ENCODE measurements around the gene GJC3.
A peak's percentile ranks its signal among the peaks of the same experiment; 100 is the strongest.
"Not testable (repeated sequence)": the region's sequence is repeated elsewhere in the genome, so short reads cannot be mapped to it uniquely, and the experiment has no call there.

Gene GJC3, protein sequence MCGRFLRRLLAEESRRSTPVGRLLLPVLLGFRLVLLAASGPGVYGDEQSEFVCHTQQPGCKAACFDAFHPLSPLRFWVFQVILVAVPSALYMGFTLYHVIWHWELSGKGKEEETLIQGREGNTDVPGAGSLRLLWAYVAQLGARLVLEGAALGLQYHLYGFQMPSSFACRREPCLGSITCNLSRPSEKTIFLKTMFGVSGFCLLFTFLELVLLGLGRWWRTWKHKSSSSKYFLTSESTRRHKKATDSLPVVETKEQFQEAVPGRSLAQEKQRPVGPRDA

DNA sequence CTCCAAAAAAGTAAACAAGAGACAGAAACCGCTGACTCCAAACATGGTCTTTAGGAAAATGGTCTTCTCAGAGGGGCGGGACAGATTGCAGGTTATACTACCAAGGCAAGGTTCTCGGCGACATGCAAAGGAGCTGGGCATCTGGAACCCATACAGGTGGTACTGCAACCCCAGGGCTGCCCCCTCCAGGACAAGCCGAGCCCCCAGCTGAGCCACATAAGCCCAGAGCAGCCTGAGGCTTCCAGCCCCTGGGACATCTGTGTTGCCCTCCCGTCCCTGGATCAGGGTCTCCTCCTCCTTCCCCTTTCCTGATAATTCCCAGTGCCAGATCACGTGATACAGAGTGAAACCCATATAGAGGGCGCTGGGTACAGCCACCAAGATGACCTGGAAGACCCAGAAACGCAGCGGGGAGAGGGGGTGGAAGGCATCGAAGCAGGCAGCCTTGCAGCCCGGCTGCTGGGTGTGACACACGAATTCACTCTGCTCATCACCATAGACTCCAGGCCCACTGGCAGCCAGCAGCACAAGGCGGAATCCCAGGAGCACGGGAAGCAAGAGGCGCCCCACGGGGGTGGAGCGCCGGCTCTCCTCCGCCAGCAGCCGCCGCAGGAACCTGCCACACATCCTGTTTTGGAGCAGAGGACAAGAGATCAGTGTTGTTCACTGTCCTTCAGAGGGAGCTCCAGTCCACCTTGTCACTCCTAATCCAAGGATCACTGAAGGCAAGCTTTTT lies at the start of gene GJC3:
Gene GJC3 (minus strand): TSS at position 627 of the 736 bp plus-strand sequence. CDS start 0 bp downstream, at position 627.
- peak; percentile 45 for DNase-seq

DNA sequence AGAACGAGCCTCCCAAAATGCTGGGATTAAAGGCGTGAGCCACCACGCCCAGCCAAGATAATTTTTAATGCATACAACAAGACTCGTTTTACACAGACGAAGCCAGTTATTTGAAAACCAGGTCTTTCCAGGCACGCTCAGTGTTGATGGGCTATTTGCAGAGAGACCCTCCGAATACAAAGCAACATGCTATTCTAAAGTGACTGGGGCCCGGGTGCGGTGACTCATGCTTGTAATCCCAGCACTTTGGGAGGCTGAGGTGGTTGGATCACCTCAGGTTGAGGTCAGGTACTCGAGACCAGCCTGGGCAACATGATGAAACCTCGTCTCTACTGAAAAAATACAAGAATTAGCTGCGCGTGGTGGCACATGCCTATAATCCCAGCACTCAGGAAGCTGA lies 47.2 kb upstream of the GJC3 start:
- DNase-seq: no peak

DNA sequence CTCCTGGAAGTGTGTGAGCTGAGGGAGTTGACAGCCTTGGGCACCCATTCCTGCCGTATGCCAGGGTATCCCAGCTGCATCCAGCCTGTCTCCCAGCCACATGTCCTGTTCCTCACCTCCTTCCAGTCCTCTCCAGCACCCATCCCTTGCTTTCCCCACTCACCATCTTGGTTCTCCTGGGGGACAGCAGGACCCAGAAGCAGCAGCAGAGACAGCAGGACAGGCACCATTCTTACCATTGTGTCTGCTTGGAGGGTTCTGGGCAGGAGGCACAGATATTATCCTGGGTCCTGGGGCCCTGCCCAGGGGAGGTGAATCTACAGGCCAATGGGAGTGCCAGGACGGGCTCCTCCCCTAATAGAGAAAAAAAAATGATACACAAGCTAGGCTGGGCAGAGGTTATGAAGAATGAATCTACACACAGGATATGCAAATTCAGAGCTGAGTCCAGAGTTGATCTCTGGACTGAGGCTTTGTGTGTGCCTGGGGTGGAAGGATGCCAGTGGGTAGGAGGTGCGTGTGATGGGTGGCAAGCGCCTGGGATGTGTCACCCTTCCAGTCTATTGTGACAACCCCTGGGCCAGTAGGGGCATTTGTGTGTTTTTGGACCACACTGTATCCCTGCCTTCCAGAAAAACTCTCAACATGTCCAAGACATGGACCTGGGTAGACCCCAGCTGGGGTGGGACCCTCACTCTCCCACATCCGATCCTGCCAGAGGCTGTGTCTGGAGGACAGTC lies 46.5 kb upstream of the GJC3 start, which contains the start of gene AZGP1:
Gene AZGP1 (minus strand): TSS at position 250 of the 740 bp plus-strand sequence. CDS start 11 bp downstream, at position 239.
- DNase-seq: no peak

DNA sequence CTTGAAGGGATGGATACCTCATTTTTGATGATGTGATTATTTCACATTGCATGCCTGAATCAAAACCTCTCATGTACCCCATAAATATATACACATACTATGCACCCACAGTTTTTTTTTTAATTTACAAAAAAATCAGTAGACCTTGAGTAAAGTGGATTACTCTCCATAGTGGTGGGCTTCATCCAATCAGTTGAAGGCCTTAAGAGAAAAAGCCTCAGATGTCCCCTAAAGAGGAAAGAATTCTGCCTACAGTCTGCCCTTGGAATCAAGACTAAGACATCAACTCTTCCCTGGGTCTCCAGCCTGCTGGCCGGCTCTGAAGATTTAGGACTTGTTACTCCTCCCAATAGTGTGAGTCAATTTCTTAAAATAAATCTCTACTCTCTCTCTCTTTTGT lies 45.3 kb upstream of the GJC3 start:
- DNase-seq: no peak

DNA sequence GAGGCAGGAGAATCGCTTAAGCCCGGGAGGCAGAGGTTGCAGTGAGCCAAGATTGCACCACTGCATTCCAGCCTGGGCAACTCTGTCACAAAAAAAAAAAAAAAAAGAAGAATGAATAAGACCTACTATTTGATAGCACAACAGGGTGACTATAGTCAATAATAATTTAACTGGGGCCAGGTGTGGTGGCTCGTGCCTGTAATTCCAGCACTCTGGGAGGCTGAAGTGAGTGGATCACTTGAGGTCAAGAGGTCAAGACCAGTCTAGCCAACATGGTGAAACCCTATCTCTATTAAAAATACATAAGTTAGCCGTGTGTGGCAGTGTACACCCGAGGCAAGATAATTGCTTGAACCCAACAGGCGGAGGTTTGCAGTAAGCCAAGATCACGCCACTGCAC lies 44.4 kb upstream of the GJC3 start:
- DNase-seq: not testable (repeated sequence)

DNA sequence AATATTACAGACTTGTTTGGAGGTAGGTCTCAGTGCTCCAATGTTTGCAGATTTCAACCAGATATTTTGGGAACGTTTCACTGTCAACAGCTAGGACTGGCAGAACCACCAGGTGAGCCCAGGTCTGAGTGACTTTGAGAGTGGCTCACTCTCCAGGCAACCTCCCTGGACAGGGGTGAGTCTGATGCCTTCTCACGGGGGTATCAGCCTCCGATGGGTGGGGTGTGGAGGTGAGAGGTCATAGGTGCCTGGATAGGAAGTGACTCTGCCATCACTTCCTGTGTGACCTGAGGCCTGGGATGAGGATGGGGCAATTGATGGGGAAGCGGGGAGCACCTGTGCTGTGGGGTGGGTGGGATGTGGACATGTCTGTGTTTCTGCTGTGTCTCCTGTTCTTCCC lies 41.8 kb upstream of the GJC3 start:
- DNase-seq: no peak

DNA sequence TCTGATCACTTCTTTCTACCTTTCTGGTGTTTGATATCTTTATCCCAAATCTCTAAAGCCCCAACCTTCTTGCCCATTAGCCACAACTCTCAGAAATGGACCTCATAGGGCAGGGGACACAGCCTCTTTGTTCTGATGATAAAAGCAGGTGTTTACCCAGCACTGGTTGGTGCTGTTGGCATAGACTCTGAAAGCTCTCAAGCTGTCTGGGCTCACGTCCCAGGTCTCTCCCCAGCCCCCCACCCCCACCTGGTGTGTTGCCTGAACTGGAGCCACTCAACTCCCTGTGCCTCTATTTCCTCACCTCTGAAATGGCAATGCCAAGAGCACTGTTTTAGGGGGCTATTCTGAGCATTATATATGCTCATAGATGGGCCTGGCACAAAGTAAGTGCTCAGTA lies 40.4 kb upstream of the GJC3 start:
- DNase-seq: not testable (repeated sequence)

DNA sequence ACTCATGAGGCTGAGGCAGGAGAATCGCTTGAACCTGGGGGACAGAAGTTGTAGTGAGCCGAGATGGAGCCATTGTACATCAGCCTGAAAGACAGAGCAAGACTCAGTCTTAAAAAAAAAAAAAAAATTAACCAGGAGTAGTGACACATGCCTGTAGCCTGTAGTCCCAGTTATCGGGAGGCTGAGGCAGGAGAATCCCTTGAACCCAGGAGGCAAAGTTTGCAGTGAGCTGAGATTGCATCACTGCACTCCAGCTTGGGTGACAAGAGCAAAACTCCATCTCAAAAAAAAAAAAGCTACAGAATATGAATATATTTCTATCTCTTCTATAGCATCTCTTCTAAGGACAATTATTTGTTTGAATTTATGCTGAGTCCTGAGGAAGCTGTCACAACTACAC lies 39.9 kb upstream of the GJC3 start:
- DNase-seq: no peak

DNA sequence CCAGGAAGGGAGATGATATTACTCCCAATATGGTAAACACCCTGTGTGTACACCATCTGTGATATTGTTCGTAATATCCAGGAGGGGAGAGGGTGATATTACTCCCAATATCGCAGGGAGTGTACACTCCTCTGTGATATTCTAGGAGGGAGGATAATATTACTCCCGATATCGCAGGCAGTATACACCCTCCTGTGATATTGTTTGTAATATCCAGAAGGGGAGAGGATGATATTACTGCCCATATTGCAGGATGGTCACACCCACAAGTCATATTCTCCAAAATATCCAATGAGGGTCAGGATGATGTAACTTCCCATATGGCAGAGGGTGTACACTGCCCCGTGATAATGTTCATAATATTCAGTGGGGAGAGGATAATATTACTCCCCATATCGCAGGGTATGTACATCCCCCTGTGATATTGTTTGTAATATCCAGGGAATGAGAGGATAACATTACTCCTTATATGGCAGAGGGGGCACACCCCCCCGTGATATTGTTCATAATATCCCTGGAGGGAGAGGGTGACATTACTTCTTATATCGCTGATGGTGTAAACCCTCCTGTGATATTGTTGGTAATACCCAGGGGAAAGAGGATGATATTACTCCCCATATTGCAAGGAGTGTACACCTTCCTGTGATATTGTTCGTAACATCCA lies 29.3 kb upstream of the GJC3 start:
- no peak for DNase-seq

DNA sequence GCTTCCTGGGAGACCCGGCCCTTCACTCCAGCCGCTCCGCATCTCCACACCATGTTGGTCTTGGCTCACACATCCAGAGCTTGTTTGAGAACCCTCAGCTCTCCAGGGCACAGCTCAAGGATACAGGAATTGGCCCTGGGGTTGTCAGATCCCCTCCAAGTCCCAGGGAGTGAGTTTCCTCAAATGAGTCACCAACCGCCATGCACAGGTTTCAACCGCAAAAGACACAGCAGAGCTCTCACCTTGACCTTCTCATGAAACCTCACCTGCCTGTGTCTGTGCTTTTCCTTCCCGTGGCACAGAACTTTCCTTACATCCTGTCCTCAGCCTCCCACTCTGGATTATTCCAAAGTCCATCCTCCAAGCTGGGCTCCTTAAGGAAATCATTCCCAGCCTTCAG lies 25.8 kb upstream of the GJC3 start:
- DNase-seq: no peak

DNA sequence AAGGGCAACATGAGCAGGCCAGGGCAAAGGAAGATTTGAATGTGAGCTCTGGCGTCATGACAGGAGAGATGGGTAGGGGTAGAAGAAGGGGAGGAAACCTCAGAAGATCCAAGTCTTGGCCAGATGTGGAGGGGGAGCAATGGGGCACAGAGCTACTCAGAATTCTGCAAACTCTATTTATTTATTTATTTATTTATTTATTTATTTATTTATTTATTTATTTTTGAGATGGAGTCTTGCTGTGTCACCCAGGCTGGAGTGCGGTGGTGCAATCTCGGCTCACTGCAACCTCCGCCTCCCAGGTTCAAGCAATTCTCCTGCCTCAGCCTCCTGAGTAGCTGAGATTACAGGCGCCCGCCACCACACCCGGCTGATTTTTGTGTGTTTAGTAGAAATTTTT lies 25.2 kb upstream of the GJC3 start:
- DNase-seq: not testable (repeated sequence)

DNA sequence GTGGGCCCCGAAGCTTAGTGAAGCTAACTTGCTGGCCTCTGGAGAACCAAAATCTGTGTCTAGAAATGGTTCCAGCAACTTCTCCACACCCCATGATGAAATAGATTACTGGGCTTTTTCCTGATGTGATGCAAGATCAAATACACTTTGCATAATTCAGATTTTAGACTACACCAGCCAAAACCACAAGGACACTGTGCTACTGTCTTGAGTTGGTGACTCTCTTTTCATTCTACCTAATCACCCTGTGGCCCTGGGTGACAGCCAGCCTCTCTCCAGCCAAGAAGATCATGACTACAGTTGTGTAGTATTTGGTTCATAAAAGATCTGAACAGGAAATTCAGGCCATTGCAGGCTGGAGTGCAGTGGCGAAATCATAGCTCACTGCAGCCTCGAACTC lies 24.2 kb upstream of the GJC3 start:
- no peak for DNase-seq

DNA sequence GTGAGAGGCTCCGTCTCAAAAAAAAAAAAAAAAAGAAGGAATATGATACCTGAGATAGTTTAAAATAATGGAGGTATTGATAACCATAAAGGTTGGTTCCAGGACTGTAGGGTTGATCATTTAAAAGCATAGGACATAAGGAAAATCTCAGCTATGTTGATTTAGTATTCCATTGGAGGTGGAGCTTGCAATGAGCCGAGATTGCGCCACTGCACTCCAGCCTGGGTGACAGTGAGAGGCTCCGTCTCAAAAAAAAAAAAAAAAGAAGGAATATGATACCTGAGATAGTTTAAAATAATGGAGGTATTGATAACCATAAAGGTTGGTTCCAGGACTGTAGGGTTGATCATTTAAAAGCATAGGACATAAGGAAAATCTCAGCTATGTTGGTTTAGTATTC lies 23.2 kb upstream of the GJC3 start:
- DNase-seq: not testable (repeated sequence)

DNA sequence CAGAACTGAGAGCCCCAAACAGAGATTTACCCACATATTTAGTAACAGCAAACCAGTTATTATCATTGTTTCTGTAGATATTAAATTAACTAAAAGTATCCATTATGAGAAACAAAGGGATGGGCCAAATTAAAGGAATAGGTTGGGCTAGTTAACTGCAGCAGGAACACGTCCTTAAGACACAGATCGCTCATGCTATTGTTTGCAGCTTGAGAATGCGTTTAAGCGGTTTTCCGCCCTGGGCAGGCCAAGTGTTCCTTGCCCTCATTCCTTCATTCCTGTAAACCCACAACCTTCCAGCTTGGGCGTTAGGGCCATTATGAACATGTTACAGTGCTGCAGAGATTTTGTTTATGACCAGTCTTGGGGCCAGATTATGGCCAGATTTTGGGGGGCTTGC lies 21.4 kb upstream of the GJC3 start:
- not testable (repeated sequence) for DNase-seq

DNA sequence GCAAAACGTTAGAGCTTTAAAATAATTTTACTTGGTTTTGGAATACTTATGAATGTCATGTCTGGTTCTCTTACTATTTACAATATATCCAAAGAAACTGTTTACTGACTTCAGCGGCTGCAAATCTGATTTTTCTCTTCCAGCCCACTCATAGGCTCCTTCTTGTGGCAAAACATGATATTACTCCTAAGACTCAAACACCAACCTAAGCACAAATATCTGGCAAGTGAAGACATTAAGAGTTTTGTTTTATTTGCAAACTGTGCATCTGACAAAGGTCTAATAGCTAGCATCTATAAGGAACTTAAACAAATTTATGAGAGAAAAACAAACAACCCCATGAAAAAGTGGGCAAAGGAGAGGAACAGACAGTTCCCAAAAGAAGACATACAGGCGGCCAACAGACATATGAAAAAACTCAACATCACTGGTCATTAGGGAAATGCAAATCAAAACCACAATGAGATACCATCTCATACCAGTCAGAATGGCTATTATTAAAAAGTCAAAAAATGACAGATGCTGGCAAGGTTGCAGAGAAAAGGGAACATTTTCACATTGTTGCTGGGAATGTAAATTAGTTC lies 20.3 kb upstream of the GJC3 start:
- DNase-seq: no peak

DNA sequence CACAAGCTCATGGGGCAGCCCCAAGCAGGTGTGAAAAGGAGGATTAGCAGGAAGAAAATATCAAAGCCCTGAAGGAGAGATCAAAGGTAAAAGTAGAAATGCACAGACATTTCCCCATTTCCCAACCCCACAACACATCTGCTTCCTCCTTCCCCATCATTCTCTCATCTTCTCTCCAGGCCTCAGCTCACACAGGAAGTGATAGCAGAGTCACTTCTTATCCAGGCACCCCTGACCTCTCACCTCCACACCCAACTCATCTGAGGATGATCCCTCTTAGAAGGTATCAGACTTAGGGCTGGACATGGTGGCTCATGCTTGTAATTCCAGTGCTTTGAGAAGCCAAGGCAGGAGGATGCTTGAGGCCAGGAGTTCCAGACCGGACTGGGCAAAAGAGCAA lies 18.2 kb upstream of the GJC3 start:
- DNase-seq: no peak

DNA sequence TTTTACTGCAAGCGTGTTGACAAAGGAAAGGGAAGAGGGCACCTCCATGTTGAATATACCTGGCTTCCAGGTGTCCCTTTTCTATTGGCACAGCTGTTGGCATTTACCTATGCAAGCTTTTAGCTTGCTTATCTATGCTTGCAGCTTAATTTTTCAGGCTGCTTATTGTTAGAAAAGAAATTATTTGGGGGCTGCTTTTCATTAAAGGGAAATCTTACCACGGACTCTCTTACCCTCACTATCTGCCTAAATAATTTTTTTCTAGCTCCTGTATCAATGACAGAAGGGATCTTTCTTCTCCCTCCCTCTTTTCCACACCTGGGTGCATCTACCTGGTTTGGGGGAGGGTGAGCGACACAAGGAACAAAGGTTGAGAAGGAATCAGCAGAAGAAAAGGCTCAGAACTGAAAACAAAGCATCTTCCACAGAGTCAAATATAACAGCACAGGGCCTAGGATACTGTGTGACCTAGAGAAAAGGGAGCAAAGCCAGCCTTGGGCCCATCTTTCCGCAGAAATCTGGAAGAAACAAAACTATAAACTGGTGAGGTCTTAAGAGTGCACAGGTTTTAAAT lies 15.2 kb upstream of the GJC3 start:
- DNase-seq: no peak

DNA sequence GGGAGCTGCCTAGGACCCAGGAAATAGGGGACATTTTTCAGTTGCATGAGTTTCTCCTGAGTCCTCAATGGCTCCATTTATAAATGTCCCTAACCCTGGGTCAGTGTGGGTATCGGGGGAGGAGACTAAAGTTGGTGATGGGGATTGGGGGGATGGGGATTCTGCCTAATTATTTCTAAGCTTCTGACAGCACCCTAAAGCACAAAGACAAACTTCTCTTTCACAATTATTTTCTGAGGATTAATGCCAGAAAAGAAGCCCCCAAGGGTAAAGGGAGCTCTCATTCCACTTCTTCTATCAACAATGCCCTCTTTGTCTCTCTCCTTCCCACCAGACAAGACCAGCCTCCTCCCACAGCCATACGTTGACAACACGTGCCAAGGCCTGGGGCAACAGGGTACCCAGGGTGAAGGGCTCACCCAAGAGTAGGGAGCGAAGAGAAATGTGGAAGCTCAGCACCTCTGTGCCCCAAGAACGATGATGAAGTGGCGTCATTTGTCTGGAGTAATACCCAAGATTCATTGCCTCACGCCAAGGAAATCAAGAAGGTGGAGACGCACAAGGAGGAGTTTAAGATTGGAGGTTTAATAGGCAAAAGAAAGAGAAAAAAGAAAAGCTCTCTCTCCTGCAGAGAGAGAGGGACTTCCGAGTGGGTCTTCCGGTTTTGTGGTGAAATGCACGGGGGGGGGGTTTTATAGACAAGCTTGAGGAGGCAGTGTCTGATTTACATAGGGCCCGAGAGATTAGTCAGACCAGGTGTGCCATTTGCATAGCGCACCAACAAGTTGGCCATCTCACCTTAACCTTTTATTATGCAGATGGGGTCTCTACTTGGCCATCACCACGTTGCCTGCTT lies 14.4 kb upstream of the GJC3 start:
- DNase-seq: no peak

DNA sequence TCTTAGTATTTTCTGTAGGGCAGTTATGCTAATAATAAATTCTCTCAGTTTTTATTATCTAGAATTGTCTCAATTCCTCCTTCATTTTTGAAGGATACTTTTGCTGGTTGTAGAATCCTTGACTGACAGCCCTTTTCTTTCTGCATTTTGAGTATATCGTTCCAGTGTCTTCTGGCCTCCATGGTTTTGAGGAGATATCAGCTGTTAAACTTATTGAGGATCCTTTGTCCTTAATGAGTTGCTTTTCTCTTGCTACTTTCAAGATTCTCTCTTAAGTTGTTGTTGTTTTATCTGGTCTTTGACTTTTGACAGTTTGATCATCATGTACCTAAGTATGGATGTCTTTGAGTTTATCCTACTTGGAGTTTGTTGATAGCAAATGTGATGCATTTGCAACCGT lies 8.9 kb upstream of the GJC3 start:
- DNase-seq: no peak

DNA sequence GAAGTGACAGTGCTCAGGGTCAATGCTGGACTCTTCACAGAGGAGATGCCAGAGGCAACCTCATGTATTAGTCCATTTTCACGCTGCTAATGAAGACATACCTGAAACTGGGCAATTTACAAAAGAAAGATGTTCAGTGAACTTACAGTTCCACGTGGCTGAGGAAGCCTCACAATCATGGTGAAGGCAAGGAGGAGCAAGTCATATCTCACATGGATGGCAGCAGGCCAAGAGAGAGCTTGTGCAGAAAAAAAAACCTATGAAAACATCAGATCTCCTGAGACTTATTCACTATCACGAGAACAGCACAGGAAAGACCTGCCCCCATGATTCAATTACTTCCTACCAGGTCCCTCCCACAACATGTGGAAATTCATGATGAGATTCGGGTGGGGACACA lies 5.6 kb upstream of the GJC3 start:
- not testable (repeated sequence) for DNase-seq

DNA sequence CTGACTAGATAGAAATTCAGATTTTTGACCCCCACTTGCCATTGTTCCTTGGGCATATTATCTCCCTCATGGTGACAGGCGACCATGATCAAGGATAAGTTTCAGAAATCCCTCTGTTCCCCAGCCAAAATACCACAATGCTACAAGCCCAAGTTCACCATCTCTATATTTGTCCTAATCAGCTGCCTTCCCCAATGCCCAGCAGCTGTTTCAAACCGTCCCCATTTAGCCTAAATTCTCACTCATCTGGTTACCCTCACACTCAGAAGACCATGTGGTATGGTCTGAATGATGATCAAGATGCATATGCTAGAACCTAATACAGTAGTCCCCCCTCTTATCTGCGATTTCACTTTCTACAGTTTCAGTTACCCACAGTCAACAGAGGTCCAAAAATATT lies 956 bp upstream of the GJC3 start:
- DNase-seq: no peak

DNA sequence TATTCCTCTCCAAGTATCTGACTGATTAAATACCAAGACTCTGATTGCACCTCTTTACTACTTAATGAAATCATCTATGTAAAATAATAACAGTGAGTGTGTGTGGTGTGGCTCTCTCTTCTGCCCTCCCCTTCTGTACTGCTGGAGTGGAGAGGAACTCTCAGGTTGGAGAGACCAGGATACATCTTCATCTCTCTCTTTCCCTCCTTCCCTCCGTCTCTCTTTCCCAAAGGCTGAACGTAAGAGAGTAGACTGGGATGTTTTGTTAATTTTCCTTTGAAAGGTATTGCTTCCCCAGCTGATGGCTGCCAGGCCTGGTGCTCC lies 272 bp upstream of the GJC3 start:
- DNase-seq: no peak

Measured in activated T-cell treated with anti-CD3 and anti-CD28 coated beads, Interleukin-2, amount 50 U/mL, for 1 hour (primary cell).